GM21529 (cell line): Measurements from ENCODE around the gene RMND5A.
"Not testable (repeated sequence)": the region's sequence is repeated elsewhere in the genome, so short reads cannot be mapped to it uniquely, and the experiment has no call there.

ENCODE experiments used
- ATAC-seq: cut with Tn5 transposase; IDR thresholded peaks from one replicate; pipeline ENCODE4 v1.9.1; 2021; ENCODE audit not compliant: unreplicated experiment

The RMND5A gene

DNA sequence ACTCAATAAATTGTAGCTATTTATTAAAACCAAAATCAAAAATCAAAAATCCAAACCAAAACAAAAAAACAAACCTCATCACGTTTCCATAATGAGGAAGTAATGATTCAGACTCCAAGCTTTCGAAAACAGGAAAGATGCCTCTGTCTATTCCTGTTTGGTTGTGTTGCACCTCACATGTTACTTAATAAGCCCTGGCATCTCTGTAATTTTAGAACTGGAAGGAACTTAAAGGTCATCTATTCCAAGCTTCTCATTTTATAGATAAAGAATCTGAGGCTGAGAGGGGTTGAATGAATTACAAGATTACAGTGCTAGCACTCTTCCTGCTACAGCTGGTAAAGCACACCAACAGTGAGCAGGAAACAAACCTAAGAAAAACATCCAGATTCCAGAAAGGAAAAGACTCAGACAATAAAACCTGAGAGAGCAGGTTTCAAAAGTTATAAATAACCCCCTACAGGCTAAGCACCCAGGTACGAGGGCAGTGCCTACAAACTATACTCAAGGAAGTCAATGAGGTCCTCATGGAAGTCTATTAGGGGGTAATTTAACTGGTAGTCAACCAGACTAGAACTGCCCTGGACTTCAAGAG lies 5.4 kb upstream of the RMND5A start:
- ATAC-seq = not testable (repeated sequence)

DNA sequence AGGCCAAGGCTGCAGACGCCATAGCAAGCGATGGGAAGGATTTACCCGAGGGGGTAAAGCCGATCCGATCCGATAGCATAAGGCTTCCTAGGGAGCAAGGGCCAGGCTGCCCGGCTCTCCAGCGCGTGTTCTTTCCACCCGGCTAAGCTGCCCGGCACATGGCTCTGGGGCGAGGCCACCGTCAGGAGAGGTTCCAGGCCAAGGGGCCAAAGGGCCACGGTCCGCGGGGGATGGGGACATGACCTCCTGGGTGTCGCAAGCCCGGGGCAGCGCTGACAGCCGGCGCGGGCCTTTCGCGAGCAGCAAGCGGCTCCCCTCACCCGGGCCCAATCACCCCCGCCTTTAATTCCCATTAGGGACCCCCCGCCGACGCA lies 841 bp upstream of the RMND5A start:
- not testable (repeated sequence) for ATAC-seq

DNA sequence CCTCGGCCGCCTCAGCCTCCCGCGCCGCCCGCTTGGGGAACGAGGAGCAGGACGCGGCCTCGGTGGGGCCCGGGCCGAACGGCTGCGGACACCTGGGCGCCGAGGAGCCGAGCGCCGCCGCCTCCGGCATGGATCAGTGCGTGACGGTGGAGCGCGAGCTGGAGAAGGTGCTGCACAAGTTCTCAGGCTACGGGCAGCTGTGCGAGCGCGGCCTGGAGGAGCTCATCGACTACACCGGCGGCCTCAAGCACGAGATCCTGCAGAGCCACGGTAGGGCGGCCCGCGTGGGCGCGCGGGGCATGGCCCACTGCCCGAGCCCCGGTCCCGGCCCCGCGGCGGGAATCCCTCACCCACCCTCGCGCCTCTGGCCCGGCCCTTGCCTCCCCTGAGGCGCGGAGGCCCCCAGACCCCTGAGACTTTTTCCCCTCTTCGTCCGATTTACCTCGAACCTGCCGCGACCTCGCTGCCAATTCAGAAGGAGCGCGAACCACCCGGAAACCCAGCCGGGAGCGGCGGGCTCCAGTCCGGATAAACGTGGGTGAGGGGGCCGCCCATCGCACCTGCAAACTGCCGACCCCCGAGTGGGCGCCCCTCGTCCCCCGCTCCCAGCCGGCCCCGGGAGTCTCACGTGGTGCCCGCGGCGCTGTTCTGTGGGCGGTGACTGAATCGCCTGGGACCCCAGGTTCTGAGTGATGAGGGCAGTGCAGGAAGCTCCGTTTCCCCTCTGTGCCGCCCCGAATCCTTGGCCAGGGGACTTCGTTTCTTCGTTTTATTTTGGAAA lies 639 bp downstream of the RMND5A start:
- ATAC-seq = peak; percentile 33

DNA sequence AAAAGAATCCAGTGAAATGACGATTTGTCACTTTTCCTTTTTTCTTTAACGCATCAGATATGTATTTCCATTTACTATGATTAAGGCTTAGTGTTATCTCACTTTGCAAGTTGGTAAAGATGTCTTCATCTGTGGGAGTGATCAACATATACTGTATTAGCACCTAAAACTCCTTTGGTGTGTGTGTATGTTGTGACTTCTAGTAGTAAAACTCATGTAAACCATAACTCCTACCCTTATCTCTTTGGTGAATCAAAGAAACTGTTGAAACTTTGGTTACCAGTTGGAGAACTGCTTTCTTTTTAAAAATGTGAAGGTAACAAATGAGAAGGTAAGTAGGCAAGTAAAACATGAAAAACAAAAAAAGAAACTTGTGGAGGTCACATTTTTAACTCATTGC lies 5.6 kb downstream of the RMND5A start:
- ATAC-seq = not testable (repeated sequence)

DNA sequence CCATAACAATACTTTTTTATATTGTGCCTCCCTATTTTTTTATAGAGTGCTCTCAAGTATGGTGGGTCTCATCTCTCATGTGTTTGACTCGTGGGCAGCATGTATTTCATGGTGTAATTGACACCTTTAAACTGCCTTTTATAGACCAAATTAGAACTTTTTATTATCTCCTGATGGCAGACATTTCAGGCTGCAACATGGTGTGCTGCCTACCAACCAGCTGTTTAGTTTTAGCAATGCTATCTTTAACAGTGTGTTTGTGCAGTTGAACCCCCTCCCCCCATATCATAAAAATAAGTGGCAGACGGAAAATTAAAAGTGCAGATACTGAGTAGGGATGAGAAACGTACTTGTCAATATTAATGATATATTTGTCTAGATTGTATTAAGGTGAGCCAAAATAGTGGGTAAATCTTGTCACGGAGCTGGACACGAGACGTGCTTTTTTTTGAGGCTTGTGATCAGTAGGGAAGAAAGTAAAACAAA lies 12.0 kb downstream of the RMND5A start:
- ATAC-seq = not testable (repeated sequence)

DNA sequence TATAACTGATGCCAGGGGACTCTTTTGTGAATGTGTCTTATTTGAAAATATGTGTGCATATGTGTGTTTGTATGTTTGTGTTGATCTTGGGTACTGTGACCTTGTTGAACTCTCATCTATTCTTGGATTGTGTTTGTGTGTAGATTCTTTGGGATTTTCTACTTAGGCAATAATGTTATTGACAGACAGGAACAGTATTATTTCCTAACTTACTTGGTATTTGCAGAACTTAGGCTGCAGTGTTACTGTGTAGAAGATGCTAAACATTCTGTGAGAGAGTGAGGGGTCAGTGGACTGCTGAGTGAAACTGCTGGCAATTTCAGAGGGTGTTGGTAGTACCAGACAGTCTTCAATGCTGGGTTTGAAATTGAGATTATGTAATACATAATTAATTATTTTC lies 12.7 kb downstream of the RMND5A start:
- not testable (repeated sequence) for ATAC-seq

DNA sequence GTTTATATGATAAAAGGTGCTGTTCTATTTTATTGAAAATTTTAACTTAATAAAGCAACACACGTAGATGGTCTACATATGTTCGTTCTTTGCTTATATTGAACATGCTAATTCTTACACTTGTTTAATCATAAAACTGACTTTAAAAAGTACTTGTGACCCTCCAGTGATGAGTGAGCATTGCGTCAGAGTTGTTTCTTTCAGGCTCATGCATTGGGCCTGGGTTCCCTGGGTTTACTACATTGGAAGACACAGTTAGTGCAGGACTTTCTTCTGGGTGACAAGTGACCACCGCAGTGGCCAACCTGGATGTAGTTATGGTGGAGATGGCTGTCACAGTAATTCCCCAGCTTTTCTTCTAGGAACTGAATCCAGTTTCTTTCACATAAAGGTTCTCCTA lies 13.4 kb downstream of the RMND5A start:
- not testable (repeated sequence) for ATAC-seq

DNA sequence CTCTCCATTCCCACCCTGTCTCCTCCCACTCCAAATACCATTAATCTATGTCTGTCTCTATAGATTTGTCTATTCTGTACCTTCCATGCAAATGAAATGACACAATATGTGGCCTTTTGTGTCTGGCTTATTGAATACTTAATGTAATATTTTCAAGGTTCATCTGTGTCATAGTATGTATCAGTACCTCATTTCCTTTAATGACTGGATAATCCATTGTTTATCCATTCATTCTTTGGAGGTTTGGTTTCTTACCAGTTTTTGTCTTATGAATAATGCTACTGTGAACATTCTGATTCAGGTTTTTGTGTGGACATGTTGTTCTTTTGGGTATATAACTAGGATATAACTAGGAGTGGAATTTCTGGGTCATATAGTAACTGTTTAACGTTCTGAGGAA lies 14.8 kb downstream of the RMND5A start:
- not testable (repeated sequence) for ATAC-seq

DNA sequence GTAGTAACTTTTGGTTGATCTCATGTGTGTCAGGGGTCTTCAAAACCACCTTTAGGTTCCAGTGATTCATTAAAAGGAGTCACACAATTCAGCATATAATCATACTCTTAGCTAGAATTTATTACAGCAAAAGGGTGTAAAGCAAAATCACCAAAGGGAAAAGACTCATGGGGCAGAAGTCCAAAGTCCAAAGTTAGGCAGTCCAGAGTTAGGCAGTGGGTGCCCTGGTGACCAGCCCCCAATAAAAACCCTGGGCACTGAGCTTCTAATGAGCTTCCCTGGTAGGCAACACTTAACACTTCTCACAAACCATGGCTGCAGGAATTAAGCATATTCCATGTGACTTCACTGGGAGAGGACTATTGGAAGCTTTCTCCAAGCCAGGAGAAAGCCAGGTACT lies 19.4 kb downstream of the RMND5A start:
- not testable (repeated sequence) for ATAC-seq

DNA sequence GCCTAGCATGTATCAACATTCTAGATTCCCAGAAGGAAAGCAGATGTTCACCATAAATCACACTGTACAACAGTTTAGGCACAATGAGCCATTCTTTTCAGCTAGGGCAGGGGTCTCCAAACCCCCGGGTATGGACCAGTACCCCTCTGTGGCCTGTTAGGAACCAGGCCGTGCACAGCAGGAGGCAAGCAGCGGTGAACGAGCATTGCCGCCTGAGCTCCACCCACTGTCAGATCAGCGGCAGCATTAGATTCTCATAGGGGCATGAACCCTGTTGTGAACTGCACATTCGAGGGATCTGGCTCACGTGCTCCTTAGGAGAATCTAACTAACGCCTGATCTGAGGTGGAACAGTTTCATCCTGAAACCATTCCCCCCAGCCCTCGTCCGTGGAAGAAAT lies 19.8 kb downstream of the RMND5A start:
- ATAC-seq = not testable (repeated sequence)

DNA sequence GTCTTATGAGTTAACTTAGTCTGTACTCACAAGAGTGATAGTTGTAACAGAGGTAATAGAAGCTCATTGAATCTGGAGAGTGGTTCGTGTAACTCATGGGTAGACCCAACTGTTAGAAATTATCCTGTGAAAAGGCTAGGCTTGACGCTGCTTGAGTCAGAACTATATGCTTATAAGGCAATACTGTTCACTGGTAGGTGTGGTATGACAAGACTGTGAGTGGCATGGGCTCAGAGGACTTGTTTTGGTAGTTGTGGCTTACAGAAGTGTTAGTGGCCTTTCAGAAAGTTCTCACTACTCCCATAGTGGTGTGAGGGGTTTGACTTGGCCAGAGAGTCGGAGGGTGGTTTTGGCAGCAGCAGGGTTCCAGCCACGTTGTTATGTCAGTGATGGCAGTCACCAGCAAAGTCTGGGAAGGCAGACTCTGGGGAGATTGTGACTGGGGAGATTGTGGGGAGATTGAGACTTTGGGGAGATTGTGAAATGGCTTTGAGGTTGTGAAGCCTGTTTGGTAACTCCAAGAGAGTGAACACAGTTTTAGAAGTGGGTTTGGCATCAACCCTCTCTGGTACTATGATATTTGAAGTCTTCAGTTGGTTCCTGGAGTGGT lies 21.9 kb downstream of the RMND5A start:
- not testable (repeated sequence) for ATAC-seq

DNA sequence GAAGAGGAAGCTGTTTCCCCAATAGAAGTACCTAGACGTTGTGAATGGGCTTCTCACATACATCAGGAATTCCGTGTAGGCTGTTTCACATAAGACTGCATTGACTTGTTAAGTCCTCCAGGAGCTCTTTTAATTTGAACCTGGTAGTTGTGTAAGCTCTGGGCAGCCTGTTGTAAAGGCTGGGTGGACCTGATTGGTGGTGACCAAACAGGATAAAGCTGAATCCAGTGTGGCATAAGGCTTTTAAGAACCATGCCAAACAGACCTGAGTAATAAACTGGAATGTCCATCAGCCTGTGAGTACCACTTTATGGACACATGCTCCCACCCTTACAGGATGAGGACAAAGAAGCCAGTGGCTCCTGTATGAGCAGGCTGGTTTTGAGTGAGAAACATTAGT lies 24.1 kb downstream of the RMND5A start:
- no peak for ATAC-seq

DNA sequence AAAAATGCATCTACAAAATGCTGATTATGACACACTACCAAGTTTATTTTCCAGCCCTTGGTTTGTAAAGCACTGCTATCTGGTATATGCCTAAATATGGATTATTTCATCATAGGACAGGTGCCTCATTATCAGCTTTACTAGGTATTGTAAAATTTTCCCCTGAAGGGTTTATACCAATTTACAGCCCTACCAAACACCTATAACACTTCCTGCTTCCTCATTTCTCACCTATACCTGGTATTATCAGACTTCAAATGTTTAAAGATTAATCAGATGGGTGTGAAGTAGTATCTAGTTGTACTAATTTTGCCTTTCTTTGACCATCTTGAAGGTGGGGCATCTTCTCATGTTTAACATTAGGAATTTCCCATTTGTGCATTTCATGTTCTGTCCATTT lies 26.8 kb downstream of the RMND5A start:
- no peak for ATAC-seq

DNA sequence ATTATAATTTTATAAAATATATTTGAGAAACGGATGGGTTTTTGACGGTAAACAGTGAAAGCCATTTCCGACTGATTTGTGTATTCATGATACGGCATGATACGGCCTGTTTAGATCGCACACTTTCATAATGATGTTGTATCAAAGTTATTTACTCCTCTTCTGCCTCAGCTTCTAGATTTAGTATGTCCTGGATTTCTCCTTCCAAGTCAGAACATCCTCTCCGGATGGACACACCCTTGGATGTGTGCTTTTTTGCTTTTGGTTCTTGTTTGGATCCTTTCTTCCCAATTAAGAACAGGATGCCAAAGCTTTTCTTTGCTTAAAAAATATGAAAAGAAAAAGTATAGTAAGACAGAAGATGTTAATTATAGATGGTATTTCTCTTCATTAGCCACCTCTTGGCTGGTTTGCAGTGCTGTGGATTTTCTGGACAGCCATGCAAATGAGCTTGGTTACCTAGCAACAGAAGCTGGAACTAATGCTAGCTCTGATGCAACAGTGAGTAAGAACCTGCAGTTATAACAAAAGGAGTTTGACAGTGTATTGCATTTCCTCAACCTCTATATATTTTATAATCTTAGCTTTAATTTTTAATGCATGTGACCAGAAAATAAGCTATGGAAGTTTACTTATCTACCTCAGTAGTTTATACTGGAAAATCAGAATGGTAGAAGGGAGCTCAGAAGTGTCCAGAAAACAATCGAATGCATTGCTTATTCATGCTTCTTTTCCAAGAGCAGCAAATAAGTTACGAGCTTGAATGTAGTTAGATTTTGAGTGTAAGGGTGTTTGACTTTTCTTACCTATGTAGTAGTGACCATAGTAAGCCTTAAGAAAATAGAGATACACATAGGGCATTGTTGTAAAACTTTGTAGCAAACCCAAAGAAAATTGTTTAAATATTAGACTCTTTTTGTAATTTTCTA lies 27.9 kb downstream of the RMND5A start:
- ATAC-seq = no peak

DNA sequence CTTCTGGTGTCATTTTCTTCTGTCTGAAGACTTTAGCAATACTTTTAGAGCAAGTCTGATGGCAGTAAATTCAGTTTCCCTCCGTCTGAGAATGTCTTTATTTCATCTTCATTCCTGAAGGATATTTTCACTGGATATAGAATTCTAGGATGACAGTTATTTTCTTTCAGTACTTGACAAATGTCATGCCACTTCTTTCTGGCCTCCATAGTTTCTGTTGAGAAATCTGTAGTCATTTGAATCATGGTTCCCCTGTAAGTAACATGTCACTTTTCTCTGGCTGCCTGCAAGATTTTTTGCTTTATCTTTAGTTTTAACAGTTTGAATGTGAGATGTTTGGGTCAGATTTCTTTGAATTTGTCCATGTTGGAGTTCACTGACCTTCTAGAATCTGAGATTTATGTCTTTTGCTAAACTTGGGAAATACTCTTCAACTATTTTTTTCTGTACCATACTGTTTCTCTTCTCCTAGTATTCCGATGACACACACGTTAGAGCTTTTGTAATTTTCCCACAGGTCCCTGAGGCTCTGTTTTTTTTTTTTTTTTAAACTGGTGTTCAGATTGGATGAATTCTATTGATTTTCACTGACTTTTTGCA lies 30.2 kb downstream of the RMND5A start:
- ATAC-seq = no peak

DNA sequence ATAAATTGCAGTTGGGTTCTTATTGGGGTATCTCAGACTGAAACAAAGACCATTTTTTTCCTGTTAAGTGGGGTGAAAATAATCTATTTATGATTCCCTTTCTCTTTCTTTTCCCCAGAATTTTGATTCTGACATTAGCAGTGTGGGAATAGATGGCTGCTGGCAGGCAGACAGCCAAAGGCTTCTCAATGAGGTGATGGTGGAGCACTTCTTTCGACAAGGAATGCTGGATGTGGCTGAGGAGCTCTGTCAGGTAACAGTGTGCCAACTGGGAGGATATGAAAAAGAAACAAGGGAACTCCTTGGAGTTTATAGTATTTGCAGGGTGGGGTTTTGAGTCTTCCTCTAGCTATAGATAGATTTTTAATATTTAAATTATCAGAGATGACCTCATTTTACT lies 31.7 kb downstream of the RMND5A start:
- no peak for ATAC-seq

DNA sequence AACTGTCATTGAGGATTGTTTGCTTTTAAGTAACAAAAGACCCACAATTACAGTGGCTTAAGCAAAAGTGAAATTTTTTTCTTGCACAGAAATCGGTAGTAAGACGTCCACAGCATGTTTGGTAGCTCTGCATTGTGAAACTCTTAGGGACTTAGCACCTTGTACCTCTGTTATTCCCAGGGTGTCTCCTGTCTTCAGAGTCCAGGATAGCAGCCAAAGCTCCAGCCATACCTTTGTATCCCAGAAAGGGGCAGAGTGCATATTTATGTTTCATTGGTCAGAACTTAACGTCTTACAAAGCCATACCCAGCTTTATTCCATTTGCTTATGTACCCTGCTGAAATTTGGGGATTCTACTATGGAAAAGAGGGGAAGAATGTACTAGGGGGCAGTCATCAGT lies 32.8 kb downstream of the RMND5A start:
- no peak for ATAC-seq

DNA sequence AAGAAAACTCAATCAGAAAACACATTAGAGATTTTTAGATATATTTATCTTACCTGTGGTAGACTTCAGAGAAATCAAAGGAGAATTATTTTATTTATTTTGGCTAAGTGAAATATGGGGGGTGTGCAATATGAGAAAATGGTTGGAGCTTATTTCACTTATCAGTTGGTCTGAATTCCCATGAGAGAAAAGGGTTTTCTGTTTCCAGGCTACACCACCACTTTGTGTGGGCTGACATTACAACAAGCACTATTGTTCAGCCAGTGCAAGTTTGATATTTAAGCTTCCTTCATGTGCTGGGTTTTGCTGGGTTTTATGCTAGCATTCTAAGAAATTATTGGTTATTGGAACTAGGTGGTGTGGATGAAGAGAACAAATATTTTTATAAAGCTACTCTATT lies 33.5 kb downstream of the RMND5A start:
- ATAC-seq = no peak

DNA sequence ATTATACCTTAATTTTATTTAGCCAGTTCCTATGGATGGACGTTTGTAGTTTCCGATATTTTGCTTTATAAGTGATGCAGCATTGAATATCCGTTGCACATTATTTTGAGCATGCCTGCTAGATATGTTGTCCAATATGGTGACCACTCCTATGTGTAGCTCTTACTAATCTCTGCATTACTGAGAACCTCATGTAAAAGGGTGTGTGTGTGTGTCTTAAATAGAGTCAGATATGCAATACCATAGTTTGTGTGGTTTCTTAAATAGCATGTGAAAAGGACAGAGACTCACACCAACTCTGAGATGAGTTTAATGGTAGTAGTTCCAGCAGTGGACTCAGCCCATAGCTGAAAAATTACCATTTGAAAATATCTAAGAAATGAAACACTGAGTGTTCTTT lies 38.3 kb downstream of the RMND5A start:
- no peak for ATAC-seq

DNA sequence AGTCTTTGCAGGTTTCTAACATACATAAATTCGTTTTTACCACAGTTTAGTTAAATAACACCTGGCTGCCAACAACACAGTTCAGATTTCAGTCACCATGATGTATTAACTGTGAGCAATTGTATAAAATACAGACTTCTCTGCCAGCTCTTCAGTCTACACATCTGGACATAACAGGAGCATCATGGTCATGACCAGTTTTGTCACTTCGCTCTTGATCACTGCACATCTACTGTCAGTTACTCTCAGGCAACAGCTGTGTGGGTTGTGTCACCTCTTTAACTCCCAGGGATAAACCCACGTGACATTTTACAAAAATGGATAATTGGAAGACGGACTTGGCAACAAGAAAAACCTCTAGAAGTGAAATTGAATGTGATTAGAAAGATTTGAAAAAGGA lies 40.3 kb downstream of the RMND5A start:
- ATAC-seq = no peak
